Muscle of back (tissue), 11 donors: ENCODE measurements around the gene PCDHA12. TPM values are rescaled to one million over a fixed set of nuclear protein-coding genes. Genes with fewer than 3 reads are reported as not detected.
"Not testable (repeated sequence)": the region's sequence is repeated elsewhere in the genome, so short reads cannot be mapped to it uniquely, and the experiment has no call there.

Source experiments
- DNase-seq, 3 donors: peaks; one replicate each; pipeline versions ENCODE4 v3.0.0 to v3.0.0-alpha.2; 2013
- polyA plus RNA-seq, 10 donors: library from polyadenylated mRNA; unstranded; fragments of 120-200 nt; gene quantifications; one replicate each; pipeline ENCODE4 v1.2.1, GENCODE V29; 2013; ENCODE audit not compliant: insufficient read length in 10 of 10

The PCDHA12 gene
- polyA plus RNA-seq, 10 donors = 0.04 to 0.16 (median 0.07) TPM; not detected in 4

- no peak for DNase-seq
Observed at GRCh38 chr5:140855772-140856674, 19.1 kb upstream of the PCDHA12 start, which contains the start of gene PCDHA10. Gene PCDHA10 (plus strand): TSS chr5:140855897. CDS start chr5:140856049, 152 bp downstream.

- DNase-seq = no peak
Observed at GRCh38 chr5:140857177-140857986, 17.7 kb upstream of the PCDHA12 start.

- DNase-seq = no peak
Observed at GRCh38 chr5:140857987-140858240, 17.2 kb upstream of the PCDHA12 start.

- DNase-seq = no peak
Observed at GRCh38 chr5:140862441-140863295, 12.4 kb upstream of the PCDHA12 start.

GRCh38 chr5:140868721-140869554 is 6.2 kb upstream of the PCDHA12 start, which contains the start of gene PCDHA11:
Gene PCDHA11 (plus strand): TSS chr5:140868957. CDS start chr5:140869104, 147 bp downstream.
- DNase-seq = no peak

GRCh38 chr5:140869555-140869886 is 5.6 kb upstream of the PCDHA12 start:
- DNase-seq = no peak

- no peak for DNase-seq
Observed at GRCh38 chr5:140870221-140871201, 4.6 kb upstream of the PCDHA12 start.

GRCh38 chr5:140876541-140877261 is 1.6 kb downstream of the PCDHA12 start:
- not testable (repeated sequence) for DNase-seq

GRCh38 chr5:140877262-140877581 is 2.1 kb downstream of the PCDHA12 start:
- no peak for DNase-seq

- DNase-seq = peak in 1 of 3 donors; percentile 11
Observed at GRCh38 chr5:140881889-140882590, 6.9 kb downstream of the PCDHA12 start, which contains the start of gene PCDHA13. Gene PCDHA13 (plus strand): TSS chr5:140882124. CDS start chr5:140882269, 145 bp downstream.

GRCh38 chr5:140882591-140882899 is 7.4 kb downstream of the PCDHA12 start:
- DNase-seq = no peak

- DNase-seq = no peak
Observed at GRCh38 chr5:140883373-140883772, 8.3 kb downstream of the PCDHA12 start.

- no peak for DNase-seq
Observed at GRCh38 chr5:140883927-140884697, 9.0 kb downstream of the PCDHA12 start.

GRCh38 chr5:140916325-140916724 is 41.2 kb downstream of the PCDHA12 start:
- DNase-seq = no peak

- no peak for DNase-seq
Observed at GRCh38 chr5:140923601-140924000, 48.5 kb downstream of the PCDHA12 start.

- peak in 1 of 3 donors; percentile 1 for DNase-seq
Observed at GRCh38 chr5:140925806-140926442, 50.8 kb downstream of the PCDHA12 start, which contains the start of gene PCDHAC1. Gene PCDHAC1 (plus strand): TSS chr5:140926299. CDS start chr5:140926893, 594 bp downstream.
